Osteocyte (in vitro differentiated cells): ENCODE data around the gene PGAM5. TPM values are rescaled to one million over a fixed set of nuclear protein-coding genes. Genes with fewer than 3 reads are reported as not detected.
A peak's percentile ranks its signal among the peaks of the same experiment; 100 is the strongest.

Experiments used
- DNase-seq: peaks from one replicate; pipeline ENCODE4 v3.0.0; 2021; ENCODE audit warnings: mixed read lengths; ENCODE audit not compliant: unreplicated experiment; ENCODE audit errors: extremely low spot score
- H3K27ac Mint-ChIP-seq: one replicate; pipeline ENCODE4 v1.8.0; 2021; ENCODE audit warnings: mild to moderate bottlenecking, mixed read lengths; ENCODE audit not compliant: unreplicated experiment
- H3K27me3 Mint-ChIP-seq: one replicate; pipeline ENCODE4 v1.8.0; 2021; ENCODE audit warnings: mixed read lengths; ENCODE audit not compliant: unreplicated experiment
- H3K36me3 Mint-ChIP-seq: one replicate; pipeline ENCODE4 v1.8.0; 2021; ENCODE audit warnings: mixed read lengths; ENCODE audit not compliant: unreplicated experiment
- H3K4me1 Mint-ChIP-seq: one replicate; pipeline ENCODE4 v1.8.0; 2021; ENCODE audit warnings: mixed read lengths; ENCODE audit not compliant: unreplicated experiment
- H3K4me3 Mint-ChIP-seq: one replicate; pipeline ENCODE4 v1.8.0; 2021; ENCODE audit warnings: mild to moderate bottlenecking, moderate library complexity, mixed read lengths; ENCODE audit not compliant: unreplicated experiment
- H3K9me3 Mint-ChIP-seq: one replicate; pipeline ENCODE4 v1.8.0; 2021; ENCODE audit warnings: mixed read lengths; ENCODE audit not compliant: unreplicated experiment
- total RNA-seq: library from RNA; stranded (reverse); gene quantifications from 2 replicates; pipeline ENCODE4 v1.2.1, GENCODE V29; 2021
- TF ChIP-seq, protein P1 (sequence below): fragments of 200-600 bp; sonication (generic); IDR thresholded peaks from 2 replicates; pipeline ENCODE4 v1.5.0; 2021; ENCODE audit warnings: antibody characterized with exemption, mild to moderate bottlenecking, moderate library complexity

The PGAM5 gene
- total RNA-seq, 1 donor from 2014 or later = 24.5 TPM

DNA sequence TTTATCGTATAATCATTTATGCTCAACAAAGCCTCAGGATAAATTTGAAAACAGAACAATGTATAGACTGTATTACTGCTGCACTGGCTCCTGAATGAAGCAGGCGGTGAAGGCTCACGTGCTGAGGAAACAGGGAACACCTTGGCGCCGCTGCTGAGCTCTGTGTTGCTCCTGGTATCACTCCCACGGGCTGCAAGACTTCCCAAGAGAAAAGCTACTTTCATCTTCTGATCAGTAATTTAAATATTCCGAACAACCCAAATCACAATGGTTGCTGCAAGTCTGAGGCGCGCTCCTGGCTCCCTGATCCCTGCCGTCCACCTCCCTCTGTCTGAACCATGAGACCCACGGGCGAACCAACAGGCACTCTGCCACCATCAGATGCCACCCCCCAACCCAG, 15.7 kb downstream of the PGAM5 start:
- H3K4me1 Mint-ChIP-seq = no peaks in the 10 kb centered on the region

GRCh38 chr12:132727091-132727794, 16.6 kb downstream of the PGAM5 start:
- TF ChIP-seq, protein P1, sequence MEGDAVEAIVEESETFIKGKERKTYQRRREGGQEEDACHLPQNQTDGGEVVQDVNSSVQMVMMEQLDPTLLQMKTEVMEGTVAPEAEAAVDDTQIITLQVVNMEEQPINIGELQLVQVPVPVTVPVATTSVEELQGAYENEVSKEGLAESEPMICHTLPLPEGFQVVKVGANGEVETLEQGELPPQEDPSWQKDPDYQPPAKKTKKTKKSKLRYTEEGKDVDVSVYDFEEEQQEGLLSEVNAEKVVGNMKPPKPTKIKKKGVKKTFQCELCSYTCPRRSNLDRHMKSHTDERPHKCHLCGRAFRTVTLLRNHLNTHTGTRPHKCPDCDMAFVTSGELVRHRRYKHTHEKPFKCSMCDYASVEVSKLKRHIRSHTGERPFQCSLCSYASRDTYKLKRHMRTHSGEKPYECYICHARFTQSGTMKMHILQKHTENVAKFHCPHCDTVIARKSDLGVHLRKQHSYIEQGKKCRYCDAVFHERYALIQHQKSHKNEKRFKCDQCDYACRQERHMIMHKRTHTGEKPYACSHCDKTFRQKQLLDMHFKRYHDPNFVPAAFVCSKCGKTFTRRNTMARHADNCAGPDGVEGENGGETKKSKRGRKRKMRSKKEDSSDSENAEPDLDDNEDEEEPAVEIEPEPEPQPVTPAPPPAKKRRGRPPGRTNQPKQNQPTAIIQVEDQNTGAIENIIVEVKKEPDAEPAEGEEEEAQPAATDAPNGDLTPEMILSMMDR = no peak
- no peaks in the 10 kb centered on the region for H3K4me1 Mint-ChIP-seq
- H3K36me3 Mint-ChIP-seq = peaks cover 53% of the 10 kb centered on the region
- H3K9me3 Mint-ChIP-seq = no peaks in the 10 kb centered on the region
- no peak overlapping the region for H3K27ac Mint-ChIP-seq
- no peak for DNase-seq
- no peaks in the 10 kb centered on the region for H3K27me3 Mint-ChIP-seq
- H3K4me3 Mint-ChIP-seq = no peak overlapping the region

More for the DNA sequence above, 15.7 kb downstream of the PGAM5 start:
- H3K4me3 Mint-ChIP-seq = no peak overlapping the region
- TF ChIP-seq, protein P1 = no peak
- DNase-seq = no peak
- no peaks in the 10 kb centered on the region for H3K27me3 Mint-ChIP-seq
- no peak overlapping the region for H3K27ac Mint-ChIP-seq
- H3K9me3 Mint-ChIP-seq = no peaks in the 10 kb centered on the region
- H3K36me3 Mint-ChIP-seq = peaks cover 50% of the 10 kb centered on the region

DNA sequence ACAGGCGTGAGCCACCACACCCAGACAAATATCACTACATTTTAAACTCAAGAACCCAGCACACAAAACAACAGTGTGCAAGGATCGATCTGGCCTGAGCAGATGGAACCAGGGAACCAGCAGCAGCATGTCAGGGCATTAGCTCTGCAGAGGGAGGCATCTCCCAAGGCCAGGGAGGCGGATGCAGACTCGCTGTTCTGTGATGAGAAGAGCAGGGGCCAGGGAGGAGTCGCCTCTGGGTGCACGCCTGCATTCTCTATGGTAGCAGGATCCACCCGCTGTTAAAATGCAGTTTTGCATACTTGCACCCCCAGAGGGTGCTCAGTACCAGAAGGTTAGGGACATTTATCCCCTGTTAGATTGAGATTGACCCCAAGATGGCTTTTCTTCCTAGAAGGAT, 17.9 kb downstream of the PGAM5 start:
- H3K27me3 Mint-ChIP-seq = no peaks in the 10 kb centered on the region
- no peaks in the 10 kb centered on the region for H3K4me1 Mint-ChIP-seq
- H3K9me3 Mint-ChIP-seq = no peaks in the 10 kb centered on the region
- H3K36me3 Mint-ChIP-seq = peaks cover 52% of the 10 kb centered on the region
- peak overlapping the region; percentile 14 for H3K27ac Mint-ChIP-seq
- no peak for DNase-seq
- TF ChIP-seq, protein P1 = no peak
- no peak overlapping the region for H3K4me3 Mint-ChIP-seq

- no peak for DNase-seq
- H3K4me3 Mint-ChIP-seq = no peak overlapping the region
- H3K36me3 Mint-ChIP-seq = peaks cover 56% of the 10 kb centered on the region
- no peak overlapping the region for H3K27ac Mint-ChIP-seq
- H3K4me1 Mint-ChIP-seq = peaks cover 9% of the 10 kb centered on the region
- H3K27me3 Mint-ChIP-seq = no peaks in the 10 kb centered on the region
- no peaks in the 10 kb centered on the region for H3K9me3 Mint-ChIP-seq
- TF ChIP-seq, protein P1 = no peak
These were observed 19.1 kb downstream of the PGAM5 start for GRCh38 chr12:132729541-132730320.

DNA sequence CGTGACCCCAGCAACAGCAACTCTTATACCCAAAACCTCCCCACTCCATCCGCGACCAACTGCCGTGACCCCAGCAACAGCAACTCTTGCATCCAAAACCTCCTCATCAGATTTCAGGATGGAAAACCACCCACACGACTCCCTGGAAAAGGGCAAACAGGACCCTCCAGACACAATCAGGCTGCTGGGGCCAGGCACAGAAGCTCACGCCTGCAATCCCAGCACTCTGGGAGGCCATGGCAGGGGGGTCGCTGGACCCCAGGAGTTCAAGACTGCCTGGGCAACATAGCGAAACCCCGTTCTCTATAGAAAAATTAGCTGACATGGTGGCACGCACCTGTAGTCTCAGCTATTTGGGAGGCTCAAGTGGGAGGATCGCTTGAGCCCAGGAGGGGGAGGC, 19.7 kb downstream of the PGAM5 start:
- TF ChIP-seq, protein P1 = no peak
- Mint-ChIP-seq H3K4me1 (peaks cover 12% of the 10 kb centered on the region), H3K27me3 (no peaks in the 10 kb centered on the region), H3K36me3 (peaks cover 58% of the 10 kb centered on the region), H3K9me3 (no peaks in the 10 kb centered on the region), H3K4me3 (no peak overlapping the region), H3K27ac (no peak overlapping the region)
- no peak for DNase-seq
